Measurements from ENCODE around the gene NTN5.

NTN5 gene

GRCh38 chr19:48613024-48613851 is 59.6 kb downstream of the NTN5 start:
- Histone ChIP-seq H3K36me3 (peaks cover 42% of the 10 kb centered on the region), H3K4me1 (peaks cover 25% of the 10 kb centered on the region), H3K9me3 (no peaks in the 10 kb centered on the region), H3K4me3 (ENCODE audit: low read depth, low read length) (no peak overlapping the region), H3K27me3 (no peaks in the 10 kb centered on the region)
- no peak for DNase-seq
- no peak for TF ChIP-seq CTCF (IDR thresholded peaks at IDR 0.05; ENCODE audit: low read depth, low read length)

- Histone ChIP-seq H3K36me3 (peaks cover 28% of the 10 kb centered on the region), H3K4me3 (ENCODE audit: low read depth, low read length) (no peak overlapping the region), H3K27me3 (no peaks in the 10 kb centered on the region), H3K4me1 (peaks cover 22% of the 10 kb centered on the region), H3K9me3 (no peaks in the 10 kb centered on the region)
- no peak for TF ChIP-seq CTCF (IDR thresholded peaks at IDR 0.05; ENCODE audit: low read depth, low read length)
- DNase-seq: no peak
These were observed 60.9 kb downstream of the NTN5 start for GRCh38 chr19:48611872-48612271.

Data from BE2C (cell line).